Ishikawa (cell line): Measurements from ENCODE around the gene DCC.

ENCODE experiments used
- CEBPB ChIP-seq: IDR thresholded peaks from 2 replicates; pipeline ENCODE4 v1.6.1; 2012
- CREB1 ChIP-seq: IDR thresholded peaks from 2 replicates; pipeline ENCODE4 v1.6.1; 2012; ENCODE audit warnings: low read depth
- EP300 ChIP-seq: IDR thresholded peaks from 2 replicates; pipeline ENCODE4 v1.6.1; 2012; ENCODE audit warnings: borderline replicate concordance
- MAX ChIP-seq: IDR thresholded peaks from 2 replicates; pipeline ENCODE4 v1.6.1; 2012
- REST ChIP-seq: IDR thresholded peaks from 2 replicates; pipeline ENCODE4 v1.6.1; 2012; ENCODE audit warnings: low read depth, mild to moderate bottlenecking
- TAF1 ChIP-seq: IDR thresholded peaks from 2 replicates; pipeline ENCODE4 v1.6.1; 2012; ENCODE audit warnings: low read depth, mild to moderate bottlenecking
- TEAD4 ChIP-seq: IDR thresholded peaks from 2 replicates; pipeline ENCODE4 v1.6.1; 2012
- YY1 ChIP-seq: IDR thresholded peaks from 2 replicates; pipeline ENCODE4 v1.6.1; 2012; ENCODE audit warnings: low read depth

- TF ChIP-seq CEBPB, result no peak
- no peak for TF ChIP-seq EP300
- TF ChIP-seq YY1, result no peak
- TF ChIP-seq MAX, result no peak
- no peak for TF ChIP-seq CREB1
- TF ChIP-seq TAF1, result no peak
- no peak for TF ChIP-seq REST
- TF ChIP-seq TEAD4, result no peak
Observed at GRCh38 chr18:52670896-52671295, 330.9 kb downstream of the DCC start.
